ENCODE results near the gene SLC16A8.
A peak's percentile ranks its signal among the peaks of the same experiment; 100 is the strongest.

Gene SLC16A8, protein sequence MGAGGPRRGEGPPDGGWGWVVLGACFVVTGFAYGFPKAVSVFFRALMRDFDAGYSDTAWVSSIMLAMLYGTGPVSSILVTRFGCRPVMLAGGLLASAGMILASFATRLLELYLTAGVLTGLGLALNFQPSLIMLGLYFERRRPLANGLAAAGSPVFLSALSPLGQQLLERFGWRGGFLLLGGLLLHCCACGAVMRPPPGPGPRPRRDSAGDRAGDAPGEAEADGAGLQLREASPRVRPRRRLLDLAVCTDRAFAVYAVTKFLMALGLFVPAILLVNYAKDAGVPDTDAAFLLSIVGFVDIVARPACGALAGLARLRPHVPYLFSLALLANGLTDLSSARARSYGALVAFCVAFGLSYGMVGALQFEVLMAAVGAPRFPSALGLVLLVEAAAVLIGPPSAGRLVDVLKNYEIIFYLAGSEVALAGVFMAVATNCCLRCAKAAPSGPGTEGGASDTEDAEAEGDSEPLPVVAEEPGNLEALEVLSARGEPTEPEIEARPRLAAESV

DNA sequence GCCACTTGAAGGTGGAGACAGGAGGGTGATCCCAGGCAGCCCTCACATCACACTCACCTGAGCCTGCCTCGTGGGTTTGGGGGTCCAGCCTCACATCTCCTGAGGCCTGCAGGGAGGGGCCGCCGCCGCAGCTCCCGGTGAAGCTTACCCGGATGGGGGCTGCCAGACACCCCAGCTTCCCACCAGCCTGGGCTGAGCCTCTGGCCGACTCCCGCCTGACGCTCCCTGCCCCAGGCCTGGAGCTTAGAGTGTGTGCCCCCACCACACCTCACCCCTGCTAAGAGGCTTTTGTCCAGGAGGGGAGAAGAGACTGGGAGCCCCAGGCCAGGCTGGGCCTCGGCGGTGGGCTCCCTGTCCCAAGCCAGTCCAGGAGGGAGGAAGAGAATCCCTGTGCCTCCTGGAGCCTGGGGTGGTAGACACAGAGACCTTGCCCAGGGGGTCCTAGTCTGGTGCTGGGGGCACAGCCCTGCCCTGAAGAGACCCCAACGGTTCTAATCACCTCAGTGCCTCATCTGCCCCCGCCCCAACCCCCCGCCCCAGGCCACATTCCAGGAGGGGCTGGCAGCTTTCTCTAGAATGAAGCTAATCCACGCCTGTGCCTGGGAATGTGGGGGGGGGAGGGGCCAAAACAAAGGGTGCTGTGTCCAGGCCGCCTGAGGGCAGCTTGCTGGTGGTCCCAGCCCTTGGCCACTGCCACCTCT, at the start of gene SLC16A8:
Gene SLC16A8 (minus strand): TSS at position 254 of the 701 bp plus-strand sequence. CDS start 1,311 bp downstream, outside the sequence.
- Mint-ChIP-seq H3K27ac (no peak within 1 kb of the TSS), H3K36me3 (no peaks in the 10 kb centered on the region), H3K9me3 (no peaks in the 10 kb centered on the region), H3K4me1 (peaks cover 5% of the 10 kb centered on the region), H3K4me3 (no peak within 1 kb of the TSS)
- ATAC-seq: no peak
- DNase-seq (ENCODE audit: low spot score in 2 of 2): no peak

DNA sequence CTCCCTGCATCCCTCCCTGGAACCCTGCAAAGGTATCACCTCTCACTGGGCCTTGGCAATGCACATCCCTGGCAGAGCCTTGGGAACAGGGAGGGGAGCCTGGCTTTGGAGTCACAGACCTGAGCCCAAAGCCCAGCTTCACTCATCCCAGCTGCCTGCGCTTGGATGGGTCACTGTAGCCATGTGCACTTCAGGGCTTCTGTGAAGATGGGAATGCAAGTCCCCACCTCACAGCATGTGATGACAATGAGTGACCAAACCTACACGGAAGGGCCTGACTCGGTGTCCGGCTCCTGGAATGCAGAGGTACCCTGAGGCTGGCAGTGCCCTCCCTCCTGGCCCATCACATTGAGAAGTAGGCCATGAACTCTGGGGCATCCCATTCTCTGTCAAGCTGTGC, 49.3 kb upstream of the SLC16A8 start:
- H3K4me3 Mint-ChIP-seq: no peak overlapping the region
- no peaks in the 10 kb centered on the region for H3K9me3 Mint-ChIP-seq
- DNase-seq (ENCODE audit: low spot score in 2 of 2) (no peak), ATAC-seq (no peak)
- H3K4me1 Mint-ChIP-seq: peaks cover 7% of the 10 kb centered on the region
- peaks cover 24% of the 10 kb centered on the region for H3K36me3 Mint-ChIP-seq
- no peak overlapping the region for H3K27ac Mint-ChIP-seq

DNA sequence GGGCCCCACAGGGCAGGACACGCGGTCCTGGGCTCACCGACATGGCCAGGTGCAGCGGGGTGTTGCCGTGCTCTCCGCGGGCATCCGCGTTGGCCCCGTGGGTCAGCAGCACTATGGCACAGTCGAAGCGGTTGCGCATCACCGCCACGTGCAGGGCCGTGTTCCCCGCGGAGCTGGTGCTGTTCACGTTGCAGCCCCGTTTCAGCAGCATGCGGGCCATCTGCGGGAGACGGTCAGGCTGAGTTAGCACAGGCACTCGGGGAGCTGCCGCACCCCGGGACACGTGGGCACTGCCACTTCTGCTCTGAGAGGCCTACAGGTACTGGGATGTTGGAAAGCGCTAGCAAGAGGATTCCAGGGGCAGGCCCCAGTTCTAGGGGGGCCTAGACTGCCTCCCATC, 48.8 kb upstream of the SLC16A8 start:
- DNase-seq (ENCODE audit: low spot score in 2 of 2) (no peak), ATAC-seq (no peak)
- Mint-ChIP-seq H3K36me3 (peaks cover 22% of the 10 kb centered on the region), H3K4me3 (no peak overlapping the region), H3K9me3 (no peaks in the 10 kb centered on the region), H3K4me1 (peaks cover 7% of the 10 kb centered on the region), H3K27ac (no peak overlapping the region)

DNA sequence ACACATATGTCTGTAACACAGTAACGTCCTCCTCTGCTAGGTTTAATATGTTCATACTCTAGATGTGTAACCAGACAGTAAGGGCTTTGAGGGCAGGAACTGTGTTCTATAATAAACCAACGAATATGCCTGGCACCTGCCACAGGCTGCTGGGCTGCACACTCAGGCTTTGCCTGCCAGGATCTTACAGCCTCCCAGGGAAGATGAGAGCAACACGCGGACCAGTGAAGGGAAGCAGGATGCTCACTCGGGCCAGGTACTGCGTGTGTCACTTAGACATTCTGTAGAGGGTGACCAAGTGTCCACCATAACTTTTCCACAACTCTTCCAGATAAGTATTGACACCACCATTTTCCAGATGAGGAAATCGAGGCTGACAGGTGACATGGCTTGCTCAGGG, 48.2 kb upstream of the SLC16A8 start:
- DNase-seq (ENCODE audit: low spot score in 2 of 2) (no peak), ATAC-seq (no peak)
- Mint-ChIP-seq H3K4me3 (no peak overlapping the region), H3K9me3 (no peaks in the 10 kb centered on the region), H3K36me3 (peaks cover 19% of the 10 kb centered on the region), H3K4me1 (peaks cover 7% of the 10 kb centered on the region), H3K27ac (no peak overlapping the region)

DNA sequence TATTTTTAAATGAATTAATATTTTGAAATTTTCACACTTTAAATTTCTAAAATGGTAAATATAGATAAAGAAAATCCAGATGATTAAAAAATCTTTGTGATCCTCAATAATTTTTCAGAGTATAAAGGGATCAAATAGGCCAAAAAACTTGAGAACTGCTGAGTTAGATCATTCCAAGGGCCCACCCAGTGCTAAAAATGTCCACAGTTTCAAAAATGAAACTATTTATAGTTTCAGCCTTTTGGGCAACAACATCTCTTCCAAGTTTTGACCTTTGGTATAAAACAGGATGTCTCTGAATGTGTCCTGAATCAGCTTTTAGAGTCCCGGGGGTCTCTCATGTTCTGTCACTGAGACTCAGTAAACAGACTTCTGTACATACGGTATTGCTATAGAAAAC, 47.4 kb upstream of the SLC16A8 start:
- no peak overlapping the region for H3K4me3 Mint-ChIP-seq
- no peaks in the 10 kb centered on the region for H3K9me3 Mint-ChIP-seq
- H3K4me1 Mint-ChIP-seq: peaks cover 7% of the 10 kb centered on the region
- no peak for DNase-seq (ENCODE audit: low spot score in 2 of 2)
- no peak for ATAC-seq
- peaks cover 24% of the 10 kb centered on the region for H3K36me3 Mint-ChIP-seq
- H3K27ac Mint-ChIP-seq: no peak overlapping the region

DNA sequence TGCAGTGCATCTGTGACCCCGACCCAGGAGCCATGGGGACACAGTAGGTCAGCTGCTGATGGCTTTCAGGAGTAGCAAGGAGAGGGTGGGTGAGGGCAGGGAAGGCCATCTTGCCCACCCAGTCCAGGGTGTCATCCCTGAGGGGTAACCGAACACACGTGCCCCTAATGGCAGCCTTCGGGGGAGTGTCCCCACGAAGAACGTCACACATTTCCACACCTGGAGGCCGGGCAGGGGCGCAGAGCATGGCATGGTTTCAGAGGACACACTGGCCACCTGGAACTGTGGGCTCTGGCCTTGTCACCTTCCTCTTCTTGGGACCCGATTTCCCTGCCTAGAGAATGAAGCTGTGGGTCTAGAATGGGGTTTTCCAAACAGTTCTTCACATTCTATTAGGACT, 45.9 kb upstream of the SLC16A8 start:
- H3K4me1 Mint-ChIP-seq: no peaks in the 10 kb centered on the region
- no peak overlapping the region for H3K27ac Mint-ChIP-seq
- no peaks in the 10 kb centered on the region for H3K9me3 Mint-ChIP-seq
- no peak overlapping the region for H3K4me3 Mint-ChIP-seq
- DNase-seq (ENCODE audit: low spot score in 2 of 2): no peak
- H3K36me3 Mint-ChIP-seq: peaks cover 16% of the 10 kb centered on the region
- ATAC-seq: no peak

DNA sequence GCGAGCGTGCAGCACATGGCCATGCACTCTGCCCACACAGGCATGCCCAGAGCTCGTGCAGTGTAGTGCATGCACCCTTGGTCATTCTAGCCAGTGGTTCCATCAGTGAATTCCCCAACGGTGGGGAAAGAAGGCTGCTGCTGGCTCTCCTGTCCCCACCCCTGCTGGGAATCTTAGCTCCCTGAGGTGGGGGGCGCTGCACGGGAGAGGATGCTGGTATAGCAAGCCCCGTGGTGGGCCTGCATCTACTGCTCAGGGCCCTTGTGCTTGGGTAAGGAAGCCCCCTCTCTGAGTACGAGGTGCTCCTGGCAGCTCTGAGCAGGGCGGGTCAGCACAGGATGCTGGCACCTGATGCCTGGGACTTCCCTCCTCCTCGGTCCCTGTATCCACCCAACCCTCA, 45.0 kb upstream of the SLC16A8 start:
- DNase-seq (ENCODE audit: low spot score in 2 of 2): no peak
- peaks cover 6% of the 10 kb centered on the region for H3K4me1 Mint-ChIP-seq
- no peaks in the 10 kb centered on the region for H3K9me3 Mint-ChIP-seq
- no peak overlapping the region for H3K4me3 Mint-ChIP-seq
- no peak for ATAC-seq
- H3K27ac Mint-ChIP-seq: no peak overlapping the region
- peaks cover 16% of the 10 kb centered on the region for H3K36me3 Mint-ChIP-seq

DNA sequence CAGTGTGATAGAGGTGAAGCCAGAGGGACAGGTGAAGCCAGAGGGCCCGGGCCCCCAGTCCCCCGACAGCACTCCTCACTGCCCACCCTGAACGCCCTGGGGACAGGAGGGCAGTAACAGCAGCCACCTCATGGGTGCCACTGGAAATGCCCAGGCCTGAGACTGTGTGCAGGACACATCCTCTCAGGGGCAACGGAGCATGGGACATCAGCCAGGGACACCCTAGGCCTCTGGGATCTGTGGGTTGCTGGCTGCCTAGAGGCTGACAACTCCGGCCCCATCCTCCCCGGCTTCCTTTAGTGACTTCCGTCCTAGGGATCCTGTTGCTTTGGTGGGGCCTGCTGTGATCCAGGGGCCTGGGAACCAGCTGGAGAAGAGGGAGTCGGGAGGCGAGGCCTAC, 43.9 kb upstream of the SLC16A8 start:
- Mint-ChIP-seq H3K36me3 (peaks cover 16% of the 10 kb centered on the region), H3K27ac (peak overlapping the region; percentile 35), H3K4me3 (no peak overlapping the region), H3K9me3 (no peaks in the 10 kb centered on the region), H3K4me1 (peaks cover 6% of the 10 kb centered on the region)
- ATAC-seq (no peak), DNase-seq (ENCODE audit: low spot score in 2 of 2) (no peak)

DNA sequence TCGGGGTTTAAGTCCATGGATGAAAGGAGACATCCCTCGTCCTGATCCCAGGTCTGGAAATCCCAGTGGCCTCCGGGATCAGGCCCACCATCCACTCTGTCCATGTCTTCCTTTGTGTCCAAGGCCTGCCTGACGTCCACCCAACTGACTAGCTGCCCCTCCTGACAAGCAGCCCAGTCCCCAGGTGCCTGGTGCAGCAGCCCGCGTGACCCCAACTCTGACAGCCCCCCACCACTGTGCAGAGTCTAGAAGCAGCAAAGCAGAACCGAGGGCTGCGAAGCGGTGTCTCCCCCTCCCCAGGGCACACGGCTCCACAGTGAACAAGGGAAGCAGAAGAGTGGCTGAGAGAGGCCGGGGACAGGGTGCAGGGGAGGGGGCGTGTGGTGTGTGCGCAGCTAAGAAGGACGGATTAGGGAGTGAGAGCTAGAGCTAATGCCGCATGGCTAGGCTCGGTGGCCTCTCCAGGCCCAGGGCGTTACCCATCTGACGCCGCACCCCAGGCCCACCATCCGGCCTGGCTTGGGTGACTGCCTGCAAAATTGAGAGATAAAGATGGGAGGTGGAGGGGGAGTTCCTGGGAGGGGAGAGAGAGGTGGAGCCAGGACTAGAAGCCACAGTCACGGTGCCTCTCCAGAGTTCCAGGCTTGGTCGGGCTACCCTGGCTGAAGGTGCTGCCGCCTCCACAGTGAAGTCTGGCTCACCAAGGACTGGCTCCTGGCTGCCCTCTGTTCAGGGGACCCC, 43.1 kb upstream of the SLC16A8 start:
- Mint-ChIP-seq H3K4me1 (peaks cover 6% of the 10 kb centered on the region), H3K36me3 (peaks cover 14% of the 10 kb centered on the region), H3K9me3 (no peaks in the 10 kb centered on the region), H3K27ac (peak overlapping the region; percentile 35), H3K4me3 (no peak overlapping the region)
- no peak for DNase-seq (ENCODE audit: low spot score in 2 of 2)
- ATAC-seq: no peak

DNA sequence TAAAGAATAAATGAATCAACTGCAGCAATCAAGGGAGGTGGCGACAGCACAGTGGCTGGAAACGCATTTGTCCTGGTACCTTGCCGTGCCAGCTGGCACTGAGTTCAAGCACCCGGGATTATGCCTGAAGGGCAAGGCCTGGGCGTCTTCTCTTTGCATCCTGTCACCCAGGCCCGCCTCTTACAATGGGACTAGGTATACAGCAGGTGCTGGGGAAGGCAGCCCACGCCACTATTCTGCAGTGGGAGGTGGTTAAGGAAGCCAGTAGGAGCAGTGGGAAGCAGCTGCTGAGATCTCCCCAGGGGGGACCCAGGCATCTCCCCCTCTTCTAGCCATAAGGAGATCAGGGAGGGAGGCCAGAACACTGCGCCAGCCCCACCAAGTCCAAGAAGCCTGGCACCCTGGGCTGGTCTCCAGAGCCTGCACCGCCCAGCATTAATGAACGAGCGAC, 41.8 kb upstream of the SLC16A8 start:
- DNase-seq (ENCODE audit: low spot score in 2 of 2) (no peak), ATAC-seq (no peak)
- no peak overlapping the region for H3K27ac Mint-ChIP-seq
- H3K9me3 Mint-ChIP-seq: no peaks in the 10 kb centered on the region
- no peak overlapping the region for H3K4me3 Mint-ChIP-seq
- H3K4me1 Mint-ChIP-seq: peaks cover 6% of the 10 kb centered on the region
- peaks cover 6% of the 10 kb centered on the region for H3K36me3 Mint-ChIP-seq

DNA sequence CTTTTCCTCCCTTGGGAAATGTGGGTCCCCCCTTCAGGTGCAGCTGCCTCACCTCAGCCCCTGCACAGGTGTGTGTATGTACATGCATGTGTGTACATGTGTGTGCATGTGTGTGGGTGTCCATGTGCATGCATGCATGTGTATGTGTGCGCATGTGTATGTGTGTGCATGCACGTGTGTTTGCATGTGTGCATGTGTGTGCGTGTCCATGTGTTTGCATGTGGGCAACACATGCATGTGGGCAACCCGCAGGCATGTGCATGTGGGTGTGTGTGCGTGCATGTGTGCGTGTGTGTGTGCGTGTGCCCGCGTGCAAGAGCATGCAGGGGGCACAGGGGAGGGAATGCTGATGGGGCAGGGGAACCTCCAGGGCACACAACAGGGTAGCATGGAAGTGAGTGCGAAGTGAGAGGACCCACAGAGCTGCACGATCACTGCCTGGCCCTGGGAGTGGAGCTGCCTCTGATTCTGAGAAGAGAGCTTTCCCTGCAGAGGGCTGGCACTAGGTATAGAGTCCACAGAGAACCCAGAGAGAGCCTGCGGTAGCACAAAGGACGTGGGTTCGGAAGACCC, 41.1 kb upstream of the SLC16A8 start:
- Mint-ChIP-seq H3K9me3 (no peaks in the 10 kb centered on the region), H3K4me3 (no peak overlapping the region), H3K27ac (no peak overlapping the region), H3K36me3 (peaks cover 6% of the 10 kb centered on the region), H3K4me1 (peaks cover 6% of the 10 kb centered on the region)
- no peak for ATAC-seq
- no peak for DNase-seq (ENCODE audit: low spot score in 2 of 2)

DNA sequence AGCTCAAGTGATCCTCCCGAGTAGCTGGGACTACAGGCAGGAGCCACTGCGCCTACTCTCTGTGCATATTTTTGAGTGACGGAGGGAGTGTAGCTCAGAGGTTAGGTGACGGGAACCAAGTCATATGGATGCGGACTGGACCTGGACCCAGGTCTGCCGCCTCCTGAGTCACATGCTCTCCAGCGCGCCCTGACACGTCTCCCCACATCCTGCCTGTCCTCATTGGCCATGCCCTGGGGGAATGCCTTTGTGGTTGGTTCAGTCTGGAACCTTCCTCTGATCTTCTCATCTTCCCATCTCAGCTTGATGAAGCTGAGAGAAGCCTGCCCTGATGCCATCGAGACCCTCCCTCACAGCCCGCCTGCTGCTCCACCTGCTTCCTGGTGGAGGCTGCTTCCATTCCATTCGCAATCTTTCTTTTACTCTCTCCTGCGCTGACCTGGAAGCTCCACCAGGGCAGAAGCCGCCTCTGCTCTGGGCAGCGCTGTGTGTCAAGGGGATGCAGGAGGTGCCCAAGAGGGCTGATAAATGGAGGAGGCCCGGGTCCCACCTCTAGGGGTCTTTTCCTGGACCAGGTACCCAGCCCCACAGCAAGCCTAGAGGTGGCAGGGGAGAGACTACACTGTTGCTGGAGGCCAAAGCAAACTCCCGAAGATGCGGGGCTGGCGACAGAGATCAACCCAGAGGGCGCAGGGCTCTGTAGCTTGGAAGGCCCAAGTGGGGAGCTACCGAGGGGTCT, 40.4 kb upstream of the SLC16A8 start:
- Mint-ChIP-seq H3K9me3 (no peaks in the 10 kb centered on the region), H3K4me3 (no peak overlapping the region)
- ATAC-seq: no peak

DNA sequence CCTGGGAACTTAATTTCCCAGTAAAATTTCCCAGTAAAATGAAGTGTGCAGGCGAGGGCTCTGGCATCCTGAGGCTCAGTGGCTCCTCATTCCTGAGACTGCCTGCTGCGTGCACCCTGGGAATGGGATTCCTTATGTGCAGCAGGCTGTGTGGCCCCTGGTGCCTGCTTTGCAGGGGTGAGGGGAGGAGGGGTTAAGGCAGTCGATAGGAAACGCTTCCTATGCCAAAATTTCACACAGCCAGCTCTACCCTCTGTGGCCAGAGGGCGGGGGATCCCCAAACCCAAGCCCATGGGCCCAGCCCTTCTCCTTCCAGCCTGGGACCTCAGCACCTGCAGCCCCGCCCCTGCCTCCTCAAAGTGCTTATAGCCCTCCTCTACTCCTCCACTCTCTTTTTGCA, 38.6 kb upstream of the SLC16A8 start:
- H3K9me3 Mint-ChIP-seq: no peaks in the 10 kb centered on the region
- peaks cover 6% of the 10 kb centered on the region for H3K4me1 Mint-ChIP-seq
- peak overlapping the region; percentile 78 for H3K27ac Mint-ChIP-seq
- H3K4me3 Mint-ChIP-seq: no peak overlapping the region
- ATAC-seq: no peak
- H3K36me3 Mint-ChIP-seq: peaks cover 6% of the 10 kb centered on the region
- DNase-seq (ENCODE audit: low spot score in 2 of 2): no peak

More for the DNA sequence above, 40.4 kb upstream of the SLC16A8 start:
- Mint-ChIP-seq H3K27ac (peak overlapping the region; percentile 29), H3K4me1 (peaks cover 6% of the 10 kb centered on the region), H3K36me3 (peaks cover 6% of the 10 kb centered on the region)
- DNase-seq (ENCODE audit: low spot score in 2 of 2): no peak

DNA sequence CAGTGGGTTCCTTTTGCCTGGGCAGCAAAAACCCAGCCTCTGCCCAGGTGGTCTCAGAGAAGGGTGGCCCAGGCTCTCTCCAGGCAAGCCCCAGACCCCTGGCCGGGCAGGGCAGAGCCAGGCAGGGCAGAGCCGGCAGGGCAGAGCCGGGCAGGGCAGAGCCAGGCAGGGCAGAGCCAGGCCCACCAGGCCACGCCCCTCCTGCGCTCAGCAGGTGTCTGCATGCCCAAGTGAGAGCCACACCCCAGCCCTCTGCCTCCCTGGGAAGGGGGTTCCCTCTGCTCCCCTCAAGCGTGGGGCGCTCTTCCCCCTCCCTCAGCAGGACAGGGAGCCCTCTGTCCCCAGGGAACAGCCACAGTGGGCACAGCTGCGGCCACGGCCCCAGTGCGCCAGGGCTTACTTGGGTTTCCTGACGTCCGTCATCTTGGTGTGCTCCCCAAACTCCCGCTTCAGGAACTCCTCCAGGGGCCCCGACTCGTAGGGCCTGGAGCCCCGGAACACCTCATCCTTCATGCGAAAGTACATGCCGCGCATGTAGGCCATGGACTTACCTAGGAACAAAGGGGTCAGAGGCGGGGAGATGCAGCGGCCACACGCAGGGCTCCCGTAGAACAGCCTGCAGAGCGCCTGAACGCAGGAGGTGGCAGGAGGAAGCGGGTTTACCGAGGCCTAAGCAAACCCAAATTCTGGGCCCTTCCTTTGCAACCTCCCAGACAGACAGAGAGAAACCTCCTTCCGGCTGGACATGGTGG, 36.6 kb upstream of the SLC16A8 start:
- Mint-ChIP-seq H3K4me3 (no peak overlapping the region), H3K36me3 (no peaks in the 10 kb centered on the region), H3K27ac (no peak overlapping the region), H3K4me1 (peaks cover 6% of the 10 kb centered on the region), H3K9me3 (no peaks in the 10 kb centered on the region)
- DNase-seq (ENCODE audit: low spot score in 2 of 2) (no peak), ATAC-seq (no peak)

All from stimulated activated effector memory CD8-positive, alpha-beta T cell treated with anti-CD3 and anti-CD28 coated beads, Interleukin-12 subunit alpha, Interleukin-12 subunit beta, amount 100 ng/mL, for 72 hours (primary cell).